H1 (cell line): Measurements from ENCODE around the gene TFAP2C. TPM values are rescaled to one million over a fixed set of nuclear protein-coding genes. Genes with fewer than 3 reads are reported as not detected.

Experiments used
- ASH2L ChIP-seq: fragments of 200-600, 300-600 bp; sonication (generic); IDR thresholded peaks from one replicate; pipeline ENCODE4 v1.7.1; 2017; ENCODE audit warnings: low read length
- ATF2 ChIP-seq: IDR thresholded peaks from 2 replicates; pipeline ENCODE4 v1.6.1; 2012; ENCODE audit warnings: low read length, inconsistent platforms
- BCL11A ChIP-seq, 2 experiments: IDR thresholded peaks; one replicate each; pipeline ENCODE4 v1.6.1; 2011; ENCODE audit warnings: low read depth in 2 of 2, low read length in 2 of 2, mild to moderate bottlenecking in 2 of 2
- CBX5 ChIP-seq: fragments of 300-800, 300-1000 bp; sonication (generic); IDR thresholded peaks from 2 replicates; pipeline ENCODE4 v1.7.1; 2016; ENCODE audit warnings: antibody characterized with exemption, low read length, low read depth
- CEBPB ChIP-seq: IDR thresholded peaks from 2 replicates; pipeline ENCODE4 v1.6.1; 2012; ENCODE audit warnings: low read depth, low read length
- FOSL1 ChIP-seq: IDR thresholded peaks from 2 replicates; pipeline ENCODE4 v1.6.1; 2011; ENCODE audit warnings: mild to moderate bottlenecking, low read depth, low read length, moderate library complexity; ENCODE audit not compliant: insufficient read depth
- GTF2F1 ChIP-seq: IDR thresholded peaks from 2 replicates; pipeline ENCODE4 v1.6.1; 2012; ENCODE audit warnings: low read depth, low read length, improper control_type of control experiment, borderline replicate concordance
- HDAC6 ChIP-seq: IDR thresholded peaks from one replicate; pipeline ENCODE4 v1.7.1; 2012; ENCODE audit warnings: low read depth, mild to moderate bottlenecking, inconsistent platforms, low read length, moderate library complexity
- JUN ChIP-seq: IDR thresholded peaks from 2 replicates; pipeline ENCODE4 v1.6.1; 2011; ENCODE audit warnings: low read depth, mild to moderate bottlenecking, improper control_type of control experiment, low read length
- KDM4A ChIP-seq: IDR thresholded peaks from one replicate; pipeline ENCODE4 v1.7.1; 2012; ENCODE audit warnings: low read depth, mild to moderate bottlenecking, moderate library complexity, low read length, inconsistent platforms; ENCODE audit not compliant: severe bottlenecking
- POLR2AphosphoS5 ChIP-seq: IDR thresholded peaks from 2 replicates; pipeline ENCODE4 v1.6.1; 2011; ENCODE audit warnings: low read depth, low read length
- TAF7 ChIP-seq: optimal IDR thresholded peaks from 2 replicates; pipeline ENCODE3; 2011; ENCODE audit warnings: low read depth, mild to moderate bottlenecking, inconsistent platforms, low read length, moderate library complexity, borderline replicate concordance
- TCF12 ChIP-seq: IDR thresholded peaks from 2 replicates; pipeline ENCODE4 v1.6.1; 2011; ENCODE audit warnings: low read depth, mild to moderate bottlenecking, low read length
- USF2 ChIP-seq: IDR thresholded peaks from 2 replicates; pipeline ENCODE4 v1.6.1; 2011; ENCODE audit warnings: low read length, improper control_type of control experiment
- ZNF274 ChIP-seq: IDR thresholded peaks from 2 replicates; pipeline ENCODE4 v1.7.0; 2012; ENCODE audit warnings: low read length, borderline replicate concordance; ENCODE audit errors: extremely low read depth
- polyA plus RNA-seq, 7 experiments: library from polyadenylated mRNA; depleted of rRNA in 3 of 7; stranded (reverse) in 5 of 7; unstranded in 2 of 7; fragments of >200 nt in 5 of 7; fragments of 200-250 nt in 2 of 7; gene quantifications; 1 replicate in 5 of 7; 2 replicates in 1 of 7; 4 replicates in 1 of 7; pipeline versions ENCODE4 v1.2.1 to v1.2.3, GENCODE V29; 2011 to 2013; ENCODE audit warnings: missing spikeins in 2 of 7, mixed read lengths in 2 of 7
- total RNA-seq: library from RNA; stranded (reverse); fragmentation: NEBNext Ultra II Directional; extraction: Animal tissue kit (Norgen Biotek cat#: 25700); gene quantifications from 2 replicates; pipeline ENCODE4 v1.2.1, GENCODE V29; 2021

TFAP2C gene
- total and polyA plus RNA-seq, 2 of the 8 experiments (the other 6 are each of a cell fraction or from before 2014, with no cell fraction given) = 1.7 to 5.8 TPM

DNA sequence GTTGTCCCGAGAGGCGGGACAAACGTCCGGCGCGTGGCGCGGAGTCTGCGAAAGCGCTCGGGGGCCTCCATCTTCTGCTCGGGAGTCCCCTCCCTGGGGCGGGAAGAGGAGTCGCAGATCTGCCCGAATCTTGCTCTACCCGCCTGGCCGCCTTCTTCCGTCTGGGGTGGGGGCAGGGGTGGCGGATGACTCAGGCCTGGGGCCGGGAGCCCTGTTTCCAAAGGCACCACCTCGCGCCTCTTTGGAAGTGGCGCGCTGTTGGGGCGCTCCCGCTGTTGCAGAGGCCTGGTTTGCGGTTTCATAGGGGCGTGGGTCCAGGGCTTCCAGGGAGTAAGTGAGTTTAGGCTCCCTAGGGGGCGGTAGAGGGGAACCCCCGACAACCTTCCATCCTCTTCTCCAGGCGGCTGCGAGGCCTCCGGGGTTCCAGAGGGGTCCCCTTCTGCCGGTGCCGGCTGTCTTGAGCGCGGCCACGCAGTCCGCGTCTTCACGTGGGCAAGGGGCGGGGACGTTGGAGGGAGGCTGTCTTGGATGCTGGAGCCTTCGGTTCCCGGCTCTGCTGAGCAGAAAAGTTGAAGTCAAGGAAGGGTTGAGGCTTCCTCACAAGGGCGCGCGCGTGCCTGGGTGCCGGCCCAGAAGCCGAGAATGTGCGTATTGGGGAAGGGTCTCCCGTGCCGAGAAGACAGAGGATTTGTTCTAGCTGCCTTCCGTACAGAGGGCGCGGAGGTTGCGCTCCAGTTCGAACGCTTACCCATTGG, 2.6 kb upstream of the TFAP2C start (continued):
- TF ChIP-seq BCL11A (IDR thresholded peaks at IDR 0.05; ENCODE audit: low read depth in 2 of 2, low read length in 2 of 2) (no peak), KDM4A (peak; percentile 55), TAF7 (no peak), JUN (no peak), ZNF274 (no peak), ASH2L (peak; percentile 21), CBX5 (no peak), FOSL1 (no peak), POLR2AphosphoS5 (no peak), GTF2F1 (no peak), CEBPB (no peak), ATF2 (no peak), USF2 (no peak), HDAC6 (no peak), TCF12 (no peak)
